Panc1 (cell line): Measurements from ENCODE around the gene ZSCAN22. TPM values are rescaled to one million over a fixed set of nuclear protein-coding genes. Genes with fewer than 3 reads are reported as not detected.

Source experiments
- ATAC-seq: fragments of 200-7000 bp; cut with Tn5 transposase; 2 replicates; pipeline ENCODE4 v1.9.1; 2020; ENCODE audit warnings: mild to moderate bottlenecking, moderate library complexity
- BruUV-seq: library from RNA; stranded (reverse); fragments of 400-500 nt; replicated peaks from 2 replicates; lab custom pipeline; 2021; lab: Mats Ljungman, UMichigan
- CTCF ChIA-PET: fragments of 300-600 bp; sonication (Branson Sonifier 250); formaldehyde crosslinking; loops from one replicate; lab custom pipeline; 2022; ENCODE audit warnings: antibody characterized with exemption; lab: Charles Lee
- POLR2A ChIA-PET: fragments of 300-600 bp; sonication (Branson Sonifier 250); formaldehyde crosslinking; loops from one replicate; lab custom pipeline; 2022; ENCODE audit warnings: antibody characterized with exemption; lab: Charles Lee
- DNase-seq: peaks from one replicate; pipeline ENCODE4 v3.0.0-alpha.2; 2010; ENCODE audit warnings: low read depth, low spot score
- H3K27ac ChIP-seq: 2 replicates; pipeline ENCODE4 v1.5.1; 2011; ENCODE audit warnings: mild to moderate bottlenecking, low read length, inconsistent platforms
- H3K27me3 ChIP-seq: fragments of 200-500 bp; sonication (Bioruptor generic); 2 replicates; pipeline ENCODE4 v1.6.0; 2014; ENCODE audit warnings: low read length, inconsistent platforms; ENCODE audit not compliant: control insufficient read depth, insufficient read depth
- H3K36me3 ChIP-seq: fragments of 200-500 bp; sonication (Bioruptor generic); 2 replicates; pipeline ENCODE4 v1.5.1; 2014; ENCODE audit warnings: inconsistent platforms, mild to moderate bottlenecking, low read length, moderate library complexity; ENCODE audit not compliant: control insufficient read depth, insufficient read depth
- H3K4me1 ChIP-seq: 2 replicates; pipeline ENCODE4 v1.5.1; 2011; ENCODE audit warnings: inconsistent platforms, mild to moderate bottlenecking, low read length, moderate library complexity; ENCODE audit not compliant: control insufficient read depth, insufficient read depth
- H3K4me3 ChIP-seq, 2 experiments: 2 replicates each; pipeline ENCODE4 v1.5.1; 2011 to 2012; ENCODE audit warnings: low read depth in 2 of 2, low read length in 2 of 2, mild to moderate bottlenecking in 2 of 2, inconsistent platforms in 1 of 2, moderate library complexity in 1 of 2
- H3K9me3 ChIP-seq: fragments of 200-500 bp; sonication (Bioruptor generic); 2 replicates; pipeline ENCODE4 v1.5.1; 2014; ENCODE audit warnings: low read depth, mild to moderate bottlenecking, inconsistent platforms, low read length, moderate library complexity; ENCODE audit not compliant: control insufficient read depth, insufficient read depth
- CTCF ChIP-seq: fragments of 450-650 bp; IDR thresholded peaks from 2 replicates; pipeline ENCODE4 v1.5.1; 2017; ENCODE audit warnings: mild to moderate bottlenecking
- POLR2AphosphoS5 ChIP-seq: IDR thresholded peaks from 2 replicates; pipeline ENCODE4 v1.6.1; 2012; ENCODE audit warnings: mild to moderate bottlenecking, low read depth, low read length, moderate library complexity
- SIN3A ChIP-seq: IDR thresholded peaks from 2 replicates; pipeline ENCODE4 v1.6.1; 2012; ENCODE audit warnings: low read depth, mild to moderate bottlenecking, low read length, moderate library complexity, borderline replicate concordance; ENCODE audit not compliant: insufficient read depth
- TCF7L2 ChIP-seq: IDR thresholded peaks from 2 replicates; pipeline ENCODE4 v1.6.1; 2011; ENCODE audit warnings: mild to moderate bottlenecking, low read depth, low read length, inconsistent platforms
- in situ Hi-C: cut with HindIII; loops from 2 replicates; pipeline ENCODE4 v1.10.0; 2016; ENCODE audit warnings: low sequenced_read_pairs, low pct_unique_long_range_greater_than_20kb
- intact Hi-C: fragments of 100-400 bp; cut with micrococcal nuclease; formaldehyde crosslinking; loops from one replicate; pipeline ENCODE4 v1.10.0; 2022; ENCODE audit not compliant: unreplicated experiment
- total RNA-seq: library from RNA; stranded (reverse); gene quantifications from one replicate; pipeline ENCODE4 v1.2.1, GENCODE V29; 2021; ENCODE audit not compliant: unreplicated experiment
- TF ChIP-seq, protein P1 (sequence below), 2 experiments: IDR thresholded peaks; 2 replicates each; pipeline ENCODE4 v1.6.1; 2011 to 2012; ENCODE audit warnings: low read depth in 2 of 2, control low read depth in 1 of 2, low read length in 1 of 2, mild to moderate bottlenecking in 1 of 2, moderate library complexity in 1 of 2; ENCODE audit not compliant: insufficient read depth in 1 of 2

ZSCAN22 gene
- total RNA-seq, 1 experiment from 2014 or later = 6.6 TPM

DNA sequence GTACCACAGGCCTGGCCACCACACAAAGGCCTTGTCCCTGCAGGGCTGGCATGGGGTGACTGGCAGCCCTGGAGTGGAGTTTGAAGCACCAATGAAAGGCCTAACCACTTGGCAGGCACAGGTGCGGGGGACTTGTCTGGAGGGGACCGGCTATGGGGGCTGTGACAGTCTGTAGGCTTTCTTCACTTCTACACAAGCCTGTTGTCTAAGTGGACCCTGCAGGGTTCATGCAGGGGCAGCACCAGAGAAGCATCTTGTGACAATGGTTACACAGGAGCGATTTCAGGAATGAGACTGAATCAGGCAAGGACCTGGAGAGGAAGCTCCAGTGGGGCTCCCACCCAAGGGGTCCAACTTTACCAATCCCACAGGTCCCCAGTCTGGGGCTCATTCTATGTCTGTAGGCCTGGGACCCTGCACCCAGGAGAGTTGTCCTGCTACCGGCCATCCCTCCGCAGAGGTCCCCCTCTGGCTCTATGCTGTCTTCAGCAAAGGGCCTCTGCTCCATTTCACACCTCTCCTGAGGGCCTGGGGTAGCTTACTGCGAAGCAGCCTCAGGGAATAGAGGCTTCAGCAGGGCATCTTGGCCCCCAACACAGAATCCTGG lies 56.3 kb downstream of the ZSCAN22 start:
- ChIA-PET CTCF (no interaction called here), POLR2A (interaction anchor here (0.6 kb wide), 1 partner anchor 153 kb away, joined by 3 read pairs; no protein-coding TSS in a partner anchor)
- Histone ChIP-seq H3K9me3 (no peaks in the 10 kb centered on the region), H3K4me1 (peaks cover 35% of the 10 kb centered on the region), H3K27me3 (no peaks in the 10 kb centered on the region), H3K4me3 (no peak overlapping the region), H3K36me3 (peaks cover 9% of the 10 kb centered on the region), H3K27ac (no peak overlapping the region)
- intact Hi-C loops (no loop called here), in situ Hi-C loops (no loop called here)
- BruUV-seq = no TSS peak
- TF ChIP-seq CTCF = no peak
- no peak for TF ChIP-seq SIN3A
- TF ChIP-seq, protein P1, sequence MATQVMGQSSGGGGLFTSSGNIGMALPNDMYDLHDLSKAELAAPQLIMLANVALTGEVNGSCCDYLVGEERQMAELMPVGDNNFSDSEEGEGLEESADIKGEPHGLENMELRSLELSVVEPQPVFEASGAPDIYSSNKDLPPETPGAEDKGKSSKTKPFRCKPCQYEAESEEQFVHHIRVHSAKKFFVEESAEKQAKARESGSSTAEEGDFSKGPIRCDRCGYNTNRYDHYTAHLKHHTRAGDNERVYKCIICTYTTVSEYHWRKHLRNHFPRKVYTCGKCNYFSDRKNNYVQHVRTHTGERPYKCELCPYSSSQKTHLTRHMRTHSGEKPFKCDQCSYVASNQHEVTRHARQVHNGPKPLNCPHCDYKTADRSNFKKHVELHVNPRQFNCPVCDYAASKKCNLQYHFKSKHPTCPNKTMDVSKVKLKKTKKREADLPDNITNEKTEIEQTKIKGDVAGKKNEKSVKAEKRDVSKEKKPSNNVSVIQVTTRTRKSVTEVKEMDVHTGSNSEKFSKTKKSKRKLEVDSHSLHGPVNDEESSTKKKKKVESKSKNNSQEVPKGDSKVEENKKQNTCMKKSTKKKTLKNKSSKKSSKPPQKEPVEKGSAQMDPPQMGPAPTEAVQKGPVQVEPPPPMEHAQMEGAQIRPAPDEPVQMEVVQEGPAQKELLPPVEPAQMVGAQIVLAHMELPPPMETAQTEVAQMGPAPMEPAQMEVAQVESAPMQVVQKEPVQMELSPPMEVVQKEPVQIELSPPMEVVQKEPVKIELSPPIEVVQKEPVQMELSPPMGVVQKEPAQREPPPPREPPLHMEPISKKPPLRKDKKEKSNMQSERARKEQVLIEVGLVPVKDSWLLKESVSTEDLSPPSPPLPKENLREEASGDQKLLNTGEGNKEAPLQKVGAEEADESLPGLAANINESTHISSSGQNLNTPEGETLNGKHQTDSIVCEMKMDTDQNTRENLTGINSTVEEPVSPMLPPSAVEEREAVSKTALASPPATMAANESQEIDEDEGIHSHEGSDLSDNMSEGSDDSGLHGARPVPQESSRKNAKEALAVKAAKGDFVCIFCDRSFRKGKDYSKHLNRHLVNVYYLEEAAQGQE (IDR thresholded peaks at IDR 0.05; ENCODE audit: insufficient read depth in 1 of 2, low read depth in 2 of 2, low read length in 1 of 2) = no peak
- no peak for TF ChIP-seq POLR2AphosphoS5
- no peak for TF ChIP-seq TCF7L2
- ATAC-seq (no peak), DNase-seq (no peak)

- in situ Hi-C loops = no loop called here
- peaks cover 37% of the 10 kb centered on the region for H3K4me1 ChIP-seq
- ChIA-PET POLR2A (interaction anchor here (1.6 kb wide), 1 partner anchor 22 kb away, joined by 6 read pairs; no protein-coding TSS in a partner anchor), CTCF (no interaction called here)
- no peak for DNase-seq
- H3K27ac ChIP-seq = peak overlapping the region; percentile 99
- no peak for ATAC-seq
- H3K4me3 ChIP-seq = peak overlapping the region; percentile 97 to 98; a peak in 3 of 4 replicates
- TF ChIP-seq, protein P1 (IDR thresholded peaks at IDR 0.05; ENCODE audit: insufficient read depth in 1 of 2, low read depth in 2 of 2, low read length in 1 of 2) = no peak
- TF ChIP-seq POLR2AphosphoS5 (no peak), TCF7L2 (no peak), CTCF (no peak), SIN3A (no peak)
- H3K36me3 ChIP-seq = peaks cover 21% of the 10 kb centered on the region
- H3K27me3 ChIP-seq = no peaks in the 10 kb centered on the region
- intact Hi-C loops = loop anchor here (5.0 kb wide), 1 partner anchor 58 kb away; the partner anchor contains the start of gene ZSCAN22
- BruUV-seq = no TSS peak
- H3K9me3 ChIP-seq = no peaks in the 10 kb centered on the region
These were observed 58.6 kb downstream of the ZSCAN22 start for GRCh38 chr19:58385313-58385890.
